ENCODE results near the gene MYO15B.
A peak's percentile ranks its signal among the peaks of the same experiment; 100 is the strongest.
"Not testable (repeated sequence)": the region's sequence is repeated elsewhere in the genome, so short reads cannot be mapped to it uniquely, and the experiment has no call there.

The MYO15B gene

DNA sequence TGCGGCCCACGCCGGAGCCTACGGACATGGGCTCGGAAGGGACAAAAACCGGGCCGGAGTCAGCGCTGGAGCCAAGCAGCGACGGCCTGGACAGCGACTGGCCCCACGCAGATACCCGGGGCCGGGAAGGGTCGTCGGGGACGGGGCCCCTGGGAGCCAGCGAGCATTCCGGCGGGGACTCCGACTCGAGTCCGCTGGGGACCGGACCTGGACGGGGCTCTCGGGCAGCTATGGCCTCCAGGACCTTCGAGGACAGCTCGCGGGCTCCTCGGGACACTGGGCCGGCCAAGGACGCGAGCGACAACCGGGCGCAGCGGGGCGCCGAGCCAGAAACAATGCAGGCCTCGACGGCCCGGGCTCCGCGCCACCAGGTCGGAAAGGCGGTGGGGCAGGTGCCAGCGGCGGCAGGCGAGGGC, 1.0 kb downstream of the MYO15B start:
- no peak for FAIRE-seq
- no peak for DNase-seq (ENCODE audit: insufficient read length)
- TF ChIP-seq TAF1 (IDR thresholded peaks at IDR 0.05; ENCODE audit: borderline replicate concordance, low read depth, low read length) (no peak), POLR2AphosphoS5 (IDR thresholded peaks at IDR 0.05; ENCODE audit: low read depth, low read length) (no peak), POLR2A (IDR thresholded peaks at IDR 0.05; ENCODE audit: low read depth, low read length) (no peak)

DNA sequence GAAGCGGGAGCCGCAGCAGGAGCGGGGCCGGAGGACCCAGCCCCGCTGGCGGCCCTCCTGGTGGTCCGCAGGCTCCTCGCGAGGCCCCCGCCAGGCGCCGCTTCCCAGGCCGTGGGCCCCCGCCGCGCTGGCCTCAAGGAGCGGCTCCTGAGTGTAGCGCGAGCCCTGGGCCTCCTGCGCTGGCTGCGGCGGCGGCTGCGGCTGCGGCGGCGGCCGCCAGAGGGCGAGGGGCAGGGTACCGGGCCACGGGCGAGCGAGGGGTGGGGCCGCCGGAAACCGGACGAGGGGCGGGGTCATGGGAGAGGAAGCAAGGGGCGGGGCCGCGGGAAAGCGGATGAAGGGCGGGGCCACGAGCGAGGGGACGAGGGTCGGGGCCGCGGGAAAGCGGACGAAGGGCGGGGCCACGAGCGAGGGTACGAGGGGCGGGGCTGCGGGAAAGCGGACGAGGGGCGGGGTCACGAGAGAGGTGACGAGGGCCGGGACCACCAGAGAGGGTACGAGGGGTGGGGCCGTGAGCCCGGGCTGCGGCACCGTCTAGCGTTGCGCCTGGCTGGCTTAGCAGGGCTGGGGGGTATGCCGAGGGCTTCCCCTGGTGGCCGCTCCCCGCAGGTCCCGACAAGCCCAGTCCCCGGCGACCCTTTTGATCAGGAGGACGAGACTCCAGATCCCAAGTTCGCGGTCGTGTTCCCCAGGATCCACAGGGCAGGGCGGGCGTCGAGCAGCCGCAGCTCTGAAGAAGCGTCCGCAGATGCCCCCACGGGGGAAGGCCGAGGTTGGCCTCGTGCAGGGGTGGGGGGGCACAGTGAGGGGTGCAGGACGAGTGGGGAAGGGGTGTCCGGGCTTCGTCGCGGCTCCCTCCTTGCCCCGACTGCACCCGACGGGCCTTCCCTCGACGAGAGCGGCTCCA, 1.7 kb downstream of the MYO15B start:
- no peak for TF ChIP-seq TAF1 (IDR thresholded peaks at IDR 0.05; ENCODE audit: borderline replicate concordance, low read depth, low read length)
- no peak for TF ChIP-seq POLR2A (IDR thresholded peaks at IDR 0.05; ENCODE audit: low read depth, low read length)
- TF ChIP-seq POLR2AphosphoS5 (IDR thresholded peaks at IDR 0.05; ENCODE audit: low read depth, low read length), result no peak
- DNase-seq (ENCODE audit: insufficient read length) (peak; percentile 99), FAIRE-seq (peak; percentile 89)

DNA sequence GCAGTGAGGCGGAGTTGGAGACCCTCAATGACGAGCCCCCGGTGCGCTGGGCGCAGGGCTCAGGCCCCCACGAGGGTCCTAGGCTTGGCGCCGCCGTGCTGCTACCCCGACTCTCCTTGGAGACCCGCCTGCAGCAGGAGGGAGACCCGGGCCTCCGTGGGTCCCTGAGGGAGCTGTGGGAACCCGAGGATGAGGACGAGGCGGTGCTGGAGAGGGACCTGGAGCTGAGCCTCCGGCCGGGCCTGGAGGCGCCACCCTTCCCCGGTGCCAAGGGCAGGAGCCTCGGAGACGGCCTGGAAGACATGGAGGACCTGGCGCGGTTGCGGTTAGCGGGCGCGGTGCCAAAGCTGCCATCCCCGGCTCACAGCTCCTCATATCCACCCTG, 2.3 kb downstream of the MYO15B start:
- DNase-seq (ENCODE audit: insufficient read length) (no peak), FAIRE-seq (no peak)
- TF ChIP-seq POLR2AphosphoS5 (IDR thresholded peaks at IDR 0.05; ENCODE audit: low read depth, low read length) (no peak), POLR2A (IDR thresholded peaks at IDR 0.05; ENCODE audit: low read depth, low read length) (no peak), TAF1 (IDR thresholded peaks at IDR 0.05; ENCODE audit: borderline replicate concordance, low read depth, low read length) (no peak)

DNA sequence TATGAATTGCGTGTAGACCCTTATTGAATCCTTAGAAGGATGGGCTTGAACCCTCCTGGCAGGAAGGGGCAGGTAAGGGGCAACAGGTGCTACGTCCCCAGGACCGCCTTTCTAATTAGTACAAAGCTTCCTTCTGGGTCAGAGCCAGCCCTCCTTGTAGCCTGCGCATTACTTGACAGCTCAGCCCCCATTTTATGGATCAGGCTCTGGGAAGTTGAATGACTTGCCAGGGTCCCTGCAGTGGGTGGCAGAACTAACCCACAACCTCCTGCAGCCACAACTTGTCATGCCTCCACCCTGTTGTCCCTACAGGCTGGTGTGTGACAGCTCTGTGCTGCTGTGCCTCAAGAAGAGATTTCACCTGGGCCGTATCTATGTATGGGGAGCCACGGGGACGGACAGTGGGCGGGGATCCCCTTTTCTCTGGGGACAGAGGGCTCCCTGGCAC, 2.7 kb downstream of the MYO15B start:
- DNase-seq (ENCODE audit: insufficient read length), result no peak
- TF ChIP-seq POLR2A (IDR thresholded peaks at IDR 0.05; ENCODE audit: low read depth, low read length), result no peak
- no peak for TF ChIP-seq POLR2AphosphoS5 (IDR thresholded peaks at IDR 0.05; ENCODE audit: low read depth, low read length)
- no peak for TF ChIP-seq TAF1 (IDR thresholded peaks at IDR 0.05; ENCODE audit: borderline replicate concordance, low read depth, low read length)
- FAIRE-seq, result no peak

DNA sequence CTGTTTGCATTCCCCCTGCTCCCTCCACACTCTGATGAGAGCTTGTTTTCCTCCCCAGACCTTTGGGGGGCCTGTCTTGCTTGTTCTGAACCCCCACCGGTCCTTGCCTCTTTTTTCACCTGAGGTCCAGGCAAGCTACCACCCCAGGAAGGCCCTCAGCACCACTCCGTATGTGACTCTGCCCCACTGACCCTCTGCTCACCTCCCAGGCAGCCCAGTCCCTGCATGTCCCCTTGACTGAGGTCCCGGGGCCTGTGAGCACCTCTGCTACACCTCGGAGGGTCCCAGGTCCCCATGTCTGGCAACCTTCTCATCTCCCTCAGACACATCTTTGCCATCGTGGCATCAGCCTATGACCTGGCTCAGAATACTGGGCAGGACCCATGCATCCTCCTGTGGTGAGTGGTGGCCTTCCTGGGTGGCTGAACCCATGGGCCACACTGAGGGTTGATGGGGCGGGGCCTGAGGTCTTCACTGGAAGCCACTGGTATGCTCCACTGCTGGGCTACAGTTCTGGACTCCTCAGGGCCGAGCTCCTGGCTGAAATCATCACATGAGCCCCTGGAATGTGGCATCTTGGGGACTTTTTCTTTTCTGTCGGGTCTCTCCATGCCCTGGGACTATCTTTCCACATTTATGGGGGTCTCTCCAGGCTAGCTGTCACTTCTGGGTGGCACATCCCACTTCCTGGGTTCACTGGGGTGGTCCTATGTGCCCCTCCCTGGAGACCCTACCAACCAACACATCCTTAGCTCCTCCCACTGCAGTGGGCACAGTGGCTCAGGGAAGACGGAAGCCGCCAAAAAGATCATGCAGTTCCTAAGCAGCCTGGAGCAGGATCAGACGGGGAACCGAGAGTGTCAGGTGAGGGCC, 3.5 kb downstream of the MYO15B start:
- no peak for FAIRE-seq
- TF ChIP-seq POLR2A (IDR thresholded peaks at IDR 0.05; ENCODE audit: low read depth, low read length) (no peak), POLR2AphosphoS5 (IDR thresholded peaks at IDR 0.05; ENCODE audit: low read depth, low read length) (no peak), TAF1 (IDR thresholded peaks at IDR 0.05; ENCODE audit: borderline replicate concordance, low read depth, low read length) (no peak)

DNA sequence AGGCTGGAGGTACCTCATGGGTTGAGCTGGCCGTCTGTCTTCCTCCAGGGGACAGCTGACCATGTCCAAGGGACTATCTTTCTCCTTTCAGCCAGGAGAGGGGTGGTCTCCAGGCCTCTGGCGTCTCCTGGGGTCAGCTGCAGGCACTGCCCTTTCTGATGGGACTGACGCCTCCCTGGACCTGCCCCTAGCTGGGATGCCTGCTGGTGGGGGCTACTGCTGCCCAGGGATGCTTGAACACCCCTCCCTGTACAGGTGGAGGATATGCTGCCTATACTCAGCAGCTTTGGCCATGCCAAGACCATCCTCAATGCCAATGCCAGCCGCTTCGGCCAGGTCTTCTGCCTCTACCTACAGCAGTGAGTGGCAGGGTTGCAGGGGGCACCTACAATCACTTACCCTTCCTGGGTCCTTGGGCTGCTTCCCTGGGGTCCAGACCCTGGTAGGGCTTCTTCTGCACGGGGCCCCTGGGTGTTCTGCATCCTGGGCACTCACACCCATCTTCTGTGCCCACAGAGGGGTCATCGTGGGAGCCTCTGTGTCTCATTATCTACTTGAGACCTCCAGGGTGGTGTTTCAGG, 4.2 kb downstream of the MYO15B start:
- no peak for TF ChIP-seq POLR2A (IDR thresholded peaks at IDR 0.05; ENCODE audit: low read depth, low read length)
- no peak for TF ChIP-seq POLR2AphosphoS5 (IDR thresholded peaks at IDR 0.05; ENCODE audit: low read depth, low read length)
- no peak for TF ChIP-seq TAF1 (IDR thresholded peaks at IDR 0.05; ENCODE audit: borderline replicate concordance, low read depth, low read length)
- FAIRE-seq, result no peak
- no peak for DNase-seq (ENCODE audit: insufficient read length)

More for the DNA sequence above, 3.5 kb downstream of the MYO15B start:
- no peak for DNase-seq (ENCODE audit: insufficient read length)

DNA sequence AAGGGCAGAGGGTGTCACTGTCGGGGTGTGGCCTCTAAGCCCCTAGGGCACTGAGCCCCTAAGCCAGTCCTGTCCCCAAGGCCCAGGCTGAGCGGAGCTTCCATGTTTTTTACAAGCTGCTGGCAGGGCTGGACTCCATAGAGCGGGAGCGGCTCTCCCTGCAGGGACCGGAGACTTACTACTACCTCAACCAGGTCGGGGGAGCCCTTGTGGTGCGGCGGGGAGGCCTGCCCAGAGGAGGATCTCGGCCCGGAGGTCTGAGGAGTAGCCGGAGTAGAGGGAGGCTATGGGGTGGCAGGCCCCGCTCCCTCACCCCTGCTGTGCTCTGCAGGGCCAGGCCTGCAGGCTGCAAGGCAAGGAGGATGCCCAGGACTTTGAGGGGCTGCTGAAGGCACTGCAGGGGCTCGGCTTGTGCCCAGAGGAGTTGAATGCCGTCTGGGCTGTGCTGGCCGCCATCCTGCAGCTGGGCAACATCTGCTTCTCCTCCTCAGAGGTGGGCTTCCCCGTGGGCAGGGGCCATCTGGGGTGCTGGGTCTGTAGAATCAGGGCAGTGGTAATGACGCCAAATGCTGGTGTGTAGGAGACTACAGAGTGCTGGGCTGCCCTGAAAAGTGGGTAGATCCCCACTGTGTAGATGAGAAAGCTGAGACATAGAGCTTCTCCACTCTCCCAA, 4.9 kb downstream of the MYO15B start:
- TF ChIP-seq POLR2AphosphoS5 (IDR thresholded peaks at IDR 0.05; ENCODE audit: low read depth, low read length) (no peak), POLR2A (IDR thresholded peaks at IDR 0.05; ENCODE audit: low read depth, low read length) (no peak), TAF1 (IDR thresholded peaks at IDR 0.05; ENCODE audit: borderline replicate concordance, low read depth, low read length) (no peak)
- DNase-seq (ENCODE audit: insufficient read length) (no peak), FAIRE-seq (peak; percentile 24)

DNA sequence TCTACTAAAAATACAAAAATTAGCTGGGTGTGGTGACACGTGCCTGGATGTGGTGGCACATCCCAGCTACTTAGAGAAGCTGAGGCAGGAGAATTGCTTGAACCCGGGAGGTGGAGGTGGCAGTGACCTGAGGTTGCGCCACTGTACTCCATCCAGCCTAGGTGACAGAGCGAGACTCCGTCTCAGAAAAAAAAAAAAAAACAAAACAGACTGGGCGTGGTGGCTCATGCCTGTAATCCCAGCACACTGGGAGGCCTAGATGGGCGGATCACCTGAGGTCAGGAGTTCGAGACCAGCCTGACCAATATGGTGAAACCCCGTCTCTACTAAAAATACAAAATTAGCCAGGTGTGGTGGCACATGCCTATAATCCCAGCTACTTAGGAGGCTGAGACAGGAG, 5.8 kb downstream of the MYO15B start:
- DNase-seq (ENCODE audit: insufficient read length); FAIRE-seq: not testable (repeated sequence)

DNA sequence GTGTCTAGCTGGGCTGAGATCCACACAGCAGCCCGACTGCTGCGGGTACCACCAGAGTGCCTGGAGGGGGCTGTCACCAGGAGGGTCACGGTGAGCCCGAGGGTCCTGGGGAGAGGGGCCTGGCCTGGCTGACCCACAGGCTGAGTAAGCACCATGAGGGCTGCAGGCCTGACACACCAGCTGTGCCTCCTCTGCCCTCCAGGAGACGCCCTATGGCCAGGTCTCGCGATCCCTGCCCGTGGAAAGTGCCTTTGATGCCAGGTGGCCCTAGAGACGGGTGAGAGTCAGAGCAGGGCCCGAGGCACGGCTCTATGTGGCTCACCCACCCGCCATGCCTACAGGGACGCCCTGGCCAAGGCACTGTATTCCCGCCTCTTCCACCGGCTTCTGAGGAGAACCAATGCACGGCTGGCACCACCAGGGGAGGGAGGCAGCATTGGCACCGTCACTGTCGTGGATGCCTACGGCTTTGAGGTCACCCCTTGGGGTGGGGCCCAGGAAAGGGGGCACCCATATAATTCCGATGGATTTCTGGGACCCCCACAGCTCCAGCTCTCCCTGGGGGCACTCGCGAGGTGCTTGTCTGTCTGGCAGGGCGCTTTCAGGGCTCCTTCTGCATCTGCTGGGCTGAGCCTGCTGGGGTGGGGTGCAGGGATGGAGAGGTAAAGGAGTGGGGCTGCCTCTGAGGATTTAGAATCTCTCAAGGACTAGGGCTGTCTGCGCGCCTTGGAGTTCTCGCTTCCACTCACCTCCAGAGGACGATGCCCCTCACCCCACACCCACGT, 7.1 kb downstream of the MYO15B start:
- DNase-seq (ENCODE audit: insufficient read length), result no peak
- FAIRE-seq, result no peak
- TF ChIP-seq POLR2A (IDR thresholded peaks at IDR 0.05; ENCODE audit: low read depth, low read length), result no peak
- no peak for TF ChIP-seq POLR2AphosphoS5 (IDR thresholded peaks at IDR 0.05; ENCODE audit: low read depth, low read length)
- no peak for TF ChIP-seq TAF1 (IDR thresholded peaks at IDR 0.05; ENCODE audit: borderline replicate concordance, low read depth, low read length)

DNA sequence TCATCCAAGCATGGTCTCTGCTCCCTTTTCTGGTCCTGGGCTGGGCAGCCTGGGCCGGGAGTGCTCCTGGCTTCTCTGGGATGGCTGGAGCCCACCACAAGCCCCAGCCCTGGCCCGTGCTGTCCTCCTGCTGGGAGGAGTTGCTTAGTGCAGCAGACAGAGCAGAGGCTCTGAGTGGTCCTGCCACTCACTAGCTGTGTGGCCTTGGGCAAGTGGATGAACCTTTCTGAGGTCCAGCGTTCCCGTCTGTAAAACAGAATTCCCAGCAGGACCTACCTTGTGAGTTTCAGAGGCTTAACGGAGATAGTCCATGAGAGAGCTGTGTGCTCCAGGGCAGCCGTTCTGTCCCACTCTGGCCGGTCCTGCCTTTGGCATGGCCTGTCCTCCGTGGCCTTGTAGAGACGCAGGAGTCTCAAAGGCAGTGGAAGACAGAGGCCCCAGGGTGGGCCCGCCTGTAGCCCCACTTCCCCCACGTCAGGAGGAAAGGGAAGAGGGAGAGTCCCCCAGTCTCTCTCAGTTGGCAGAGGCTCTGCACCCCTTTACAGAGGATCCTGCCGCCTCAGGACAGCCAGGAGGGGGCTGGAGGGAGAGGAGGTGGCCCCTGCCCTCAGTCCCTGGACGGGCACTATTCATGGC, 7.8 kb downstream of the MYO15B start:
- TF ChIP-seq POLR2AphosphoS5 (IDR thresholded peaks at IDR 0.05; ENCODE audit: low read depth, low read length) (no peak), TAF1 (IDR thresholded peaks at IDR 0.05; ENCODE audit: borderline replicate concordance, low read depth, low read length) (no peak), POLR2A (IDR thresholded peaks at IDR 0.05; ENCODE audit: low read depth, low read length) (no peak)
- FAIRE-seq (no peak), DNase-seq (ENCODE audit: insufficient read length) (no peak)
